ENCODE data around the gene OPN3.

Gene OPN3

DNA sequence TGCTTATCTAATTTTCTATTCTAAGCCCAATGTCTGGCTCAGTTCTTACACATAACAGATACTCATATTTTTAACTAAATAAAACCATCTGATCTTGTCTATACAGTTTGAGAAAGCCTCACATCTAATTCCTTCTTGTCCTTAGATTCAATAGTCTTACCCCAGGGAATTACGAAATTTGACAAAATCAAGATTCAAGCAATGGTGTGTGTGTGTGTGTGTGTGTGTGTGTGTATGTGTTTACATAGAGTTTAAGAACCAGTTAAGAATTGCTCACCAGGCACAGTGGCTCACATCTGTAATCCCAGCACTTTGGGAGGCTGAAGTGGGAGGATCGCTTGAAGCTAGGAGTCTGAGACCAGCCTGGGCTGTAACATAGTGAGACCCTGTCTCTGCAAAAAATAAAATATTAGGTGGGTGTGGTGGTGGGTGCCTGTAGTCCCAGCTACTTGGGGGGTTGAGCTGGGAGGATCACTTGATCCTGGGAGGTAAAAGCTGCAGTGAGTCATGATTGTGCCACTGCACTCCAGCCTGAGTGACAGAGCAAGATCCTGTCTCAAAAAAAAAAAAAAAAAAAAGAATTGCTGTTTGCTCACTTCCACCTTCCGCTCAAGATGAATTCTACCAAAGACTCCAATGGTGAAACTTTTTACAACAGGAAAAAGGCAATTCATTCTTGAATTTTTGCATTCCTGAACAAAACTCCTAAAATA lies 18.1 kb upstream of the OPN3 start:
- H3K4me3 ChIP-seq (ENCODE audit: low read depth, low read length) = no peak overlapping the region
- TF ChIP-seq, protein P1, sequence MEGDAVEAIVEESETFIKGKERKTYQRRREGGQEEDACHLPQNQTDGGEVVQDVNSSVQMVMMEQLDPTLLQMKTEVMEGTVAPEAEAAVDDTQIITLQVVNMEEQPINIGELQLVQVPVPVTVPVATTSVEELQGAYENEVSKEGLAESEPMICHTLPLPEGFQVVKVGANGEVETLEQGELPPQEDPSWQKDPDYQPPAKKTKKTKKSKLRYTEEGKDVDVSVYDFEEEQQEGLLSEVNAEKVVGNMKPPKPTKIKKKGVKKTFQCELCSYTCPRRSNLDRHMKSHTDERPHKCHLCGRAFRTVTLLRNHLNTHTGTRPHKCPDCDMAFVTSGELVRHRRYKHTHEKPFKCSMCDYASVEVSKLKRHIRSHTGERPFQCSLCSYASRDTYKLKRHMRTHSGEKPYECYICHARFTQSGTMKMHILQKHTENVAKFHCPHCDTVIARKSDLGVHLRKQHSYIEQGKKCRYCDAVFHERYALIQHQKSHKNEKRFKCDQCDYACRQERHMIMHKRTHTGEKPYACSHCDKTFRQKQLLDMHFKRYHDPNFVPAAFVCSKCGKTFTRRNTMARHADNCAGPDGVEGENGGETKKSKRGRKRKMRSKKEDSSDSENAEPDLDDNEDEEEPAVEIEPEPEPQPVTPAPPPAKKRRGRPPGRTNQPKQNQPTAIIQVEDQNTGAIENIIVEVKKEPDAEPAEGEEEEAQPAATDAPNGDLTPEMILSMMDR (IDR thresholded peaks at IDR 0.05; ENCODE audit: low read depth, low read length) = no peak

DNA sequence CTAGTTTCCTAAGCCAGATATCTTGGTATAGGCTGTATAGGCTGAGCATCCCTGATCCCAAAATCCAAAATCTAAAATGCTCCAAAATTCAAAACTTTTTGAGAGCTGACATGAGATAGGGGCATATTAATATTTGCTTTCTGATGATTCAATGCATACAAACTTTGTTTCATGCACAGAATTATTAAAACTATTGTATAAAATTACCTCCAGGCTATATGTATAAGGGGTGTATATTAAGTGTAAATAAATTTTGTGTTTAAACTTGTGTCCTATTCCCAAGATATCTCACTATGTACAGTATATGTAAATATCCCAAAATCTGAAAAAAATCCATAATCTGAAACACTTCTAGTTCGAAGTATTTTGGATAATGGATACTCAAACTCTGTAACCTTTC lies 14.5 kb upstream of the OPN3 start:
- TF ChIP-seq, protein P1 (IDR thresholded peaks at IDR 0.05; ENCODE audit: low read depth, low read length) = no peak
- H3K4me3 ChIP-seq (ENCODE audit: low read depth, low read length) = no peak overlapping the region

DNA sequence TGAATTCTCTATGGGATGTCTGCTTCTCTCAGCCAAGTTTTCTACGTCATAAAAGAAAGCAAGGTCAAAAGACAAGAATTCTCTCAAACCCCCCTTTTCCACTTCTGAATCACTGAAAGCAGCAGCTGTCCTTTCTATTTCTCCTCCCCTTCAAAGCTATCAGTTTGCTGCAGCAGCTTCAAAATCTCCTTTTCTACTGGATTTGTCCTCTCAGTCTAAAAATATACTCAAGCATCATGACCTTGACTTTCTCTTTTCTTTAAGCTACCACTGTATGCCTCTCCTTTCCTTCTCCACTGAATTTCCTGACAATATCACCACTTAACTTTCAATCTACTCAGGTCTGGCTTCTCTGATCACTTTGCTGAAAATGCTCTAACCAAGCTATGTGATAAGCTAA lies 13.8 kb upstream of the OPN3 start:
- no peak overlapping the region for H3K4me3 ChIP-seq (ENCODE audit: low read depth, low read length)
- TF ChIP-seq, protein P1 (IDR thresholded peaks at IDR 0.05; ENCODE audit: low read depth, low read length) = no peak

DNA sequence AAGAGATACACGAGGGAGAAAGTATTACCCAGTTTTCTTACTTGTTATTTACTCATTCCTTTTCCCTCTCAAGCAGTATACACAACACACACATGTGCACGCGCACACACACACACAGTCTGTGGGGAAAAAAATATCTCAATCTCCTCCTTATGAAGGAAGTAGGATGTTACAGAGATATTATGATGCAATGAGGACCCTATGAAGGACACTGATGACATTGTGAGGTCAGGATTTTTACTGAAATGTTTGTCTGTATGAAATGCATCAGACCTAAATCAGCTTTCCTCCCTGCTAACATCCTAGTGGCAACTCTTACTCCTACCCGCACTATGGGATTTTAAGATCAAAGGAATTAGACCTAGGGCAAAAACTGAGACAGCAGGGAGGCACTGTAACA lies 11.8 kb upstream of the OPN3 start, which contains the start of gene WDR64:
TSS of gene WDR64 (plus strand) at position 270 of the 400 bp plus-strand sequence. CDS start 204 bp downstream, outside the sequence.
- TF ChIP-seq, protein P1 (IDR thresholded peaks at IDR 0.05; ENCODE audit: low read depth, low read length) = no peak
- H3K4me3 ChIP-seq (ENCODE audit: low read depth, low read length) = no peak within 1 kb of the TSS

DNA sequence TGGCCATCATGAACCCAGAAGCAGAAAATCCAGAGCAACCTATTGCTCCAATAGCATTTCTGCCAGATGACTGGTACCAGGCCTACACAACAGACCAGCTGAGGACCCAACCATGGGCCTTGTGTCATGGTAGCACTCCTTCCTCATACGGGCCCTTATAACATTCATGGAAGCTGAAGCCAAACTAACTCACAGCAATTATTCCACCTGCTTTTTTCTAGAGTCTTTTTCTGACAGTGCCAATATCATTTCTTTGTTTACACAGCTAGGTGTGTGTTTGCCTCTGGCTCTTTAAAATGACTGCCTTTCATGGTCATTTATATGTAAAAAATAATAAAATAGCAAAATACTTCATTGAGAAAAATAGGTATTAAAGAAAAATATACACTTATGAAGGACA lies 8.0 kb upstream of the OPN3 start:
- TF ChIP-seq, protein P1 (IDR thresholded peaks at IDR 0.05; ENCODE audit: low read depth, low read length) = no peak

DNA sequence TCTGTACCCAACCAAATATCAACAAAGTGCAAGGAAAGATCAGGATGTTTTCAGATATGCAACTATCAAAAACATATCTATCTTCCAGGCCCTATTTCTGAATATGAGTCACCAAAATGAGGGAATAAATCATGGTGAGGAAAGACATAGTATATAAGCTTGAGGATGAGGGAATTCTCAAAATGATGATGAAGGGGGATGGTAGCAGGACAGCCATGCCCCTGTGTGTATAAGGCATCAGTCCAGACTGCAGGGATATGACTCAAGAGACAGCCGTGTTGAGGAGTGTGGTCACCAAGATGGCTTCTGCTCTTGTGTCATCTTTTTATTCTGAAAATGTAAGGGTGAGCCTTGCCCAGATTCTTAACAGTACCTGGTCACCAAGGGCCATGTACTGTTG lies 7.5 kb upstream of the OPN3 start:
- TF ChIP-seq, protein P1 (IDR thresholded peaks at IDR 0.05; ENCODE audit: low read depth, low read length) = no peak
- H3K4me3 ChIP-seq (ENCODE audit: low read depth, low read length) = no peak overlapping the region

More for the DNA sequence above, 8.0 kb upstream of the OPN3 start:
- no peak overlapping the region for H3K4me3 ChIP-seq (ENCODE audit: low read depth, low read length)

DNA sequence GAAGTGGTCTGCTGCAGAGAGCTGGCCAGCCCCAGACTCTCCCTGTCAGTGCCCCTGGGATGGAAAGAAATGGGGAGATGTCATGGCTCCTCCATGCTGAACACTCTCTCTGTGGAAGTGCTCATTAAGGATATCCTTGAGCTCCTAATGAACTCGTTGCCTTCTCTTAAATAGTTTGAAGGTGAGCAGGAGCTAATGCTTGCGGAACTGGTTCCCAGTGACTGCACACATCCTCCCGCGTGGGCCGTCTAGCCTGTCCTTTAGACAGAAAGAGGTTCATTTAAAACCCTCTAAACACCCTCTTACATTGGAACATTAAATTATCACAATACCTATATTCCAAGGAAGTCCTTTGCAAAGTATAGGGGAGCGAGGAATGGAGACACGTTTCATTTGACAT lies 6.0 kb upstream of the OPN3 start:
- TF ChIP-seq, protein P1 (IDR thresholded peaks at IDR 0.05; ENCODE audit: low read depth, low read length) = no peak
- H3K4me3 ChIP-seq (ENCODE audit: low read depth, low read length) = no peak overlapping the region
